ENCODE measurements around the gene OTOP2.
"Not testable (repeated sequence)": the region's sequence is repeated elsewhere in the genome, so short reads cannot be mapped to it uniquely, and the experiment has no call there.

Gene OTOP2

GRCh38 chr17:74904687-74905409 lies 19.2 kb upstream of the OTOP2 start:
- DNase-seq (ENCODE audit: low spot score) (no peak), ATAC-seq (ENCODE audit: low read depth) (no peak)
- H3K27me3 ChIP-seq (ENCODE audit: insufficient read depth, poor library complexity, severe bottlenecking): no peaks in the 10 kb centered on the region
- TF ChIP-seq CTCF (IDR thresholded peaks at IDR 0.05; ENCODE audit: poor library complexity, severe bottlenecking): no peak
- no peak overlapping the region for H3K4me3 ChIP-seq (ENCODE audit: severe bottlenecking)
- H3K9me3 ChIP-seq (ENCODE audit: severe bottlenecking): no peaks in the 10 kb centered on the region
- no peaks in the 10 kb centered on the region for H3K36me3 ChIP-seq (ENCODE audit: low read depth)
- no peak overlapping the region for H3K27ac ChIP-seq (ENCODE audit: poor library complexity, severe bottlenecking)
- no peaks in the 10 kb centered on the region for H3K4me1 ChIP-seq (ENCODE audit: insufficient read depth, poor library complexity, severe bottlenecking)

GRCh38 chr17:74906214-74906793 lies 17.8 kb upstream of the OTOP2 start:
- H3K27ac ChIP-seq (ENCODE audit: poor library complexity, severe bottlenecking); H3K36me3 ChIP-seq (ENCODE audit: low read depth); H3K4me1 ChIP-seq (ENCODE audit: insufficient read depth, poor library complexity, severe bottlenecking); H3K9me3 ChIP-seq (ENCODE audit: severe bottlenecking); H3K27me3 ChIP-seq (ENCODE audit: insufficient read depth, poor library complexity, severe bottlenecking); ATAC-seq (ENCODE audit: low read depth); H3K4me3 ChIP-seq (ENCODE audit: severe bottlenecking); DNase-seq (ENCODE audit: low spot score): not testable (repeated sequence)

DNA sequence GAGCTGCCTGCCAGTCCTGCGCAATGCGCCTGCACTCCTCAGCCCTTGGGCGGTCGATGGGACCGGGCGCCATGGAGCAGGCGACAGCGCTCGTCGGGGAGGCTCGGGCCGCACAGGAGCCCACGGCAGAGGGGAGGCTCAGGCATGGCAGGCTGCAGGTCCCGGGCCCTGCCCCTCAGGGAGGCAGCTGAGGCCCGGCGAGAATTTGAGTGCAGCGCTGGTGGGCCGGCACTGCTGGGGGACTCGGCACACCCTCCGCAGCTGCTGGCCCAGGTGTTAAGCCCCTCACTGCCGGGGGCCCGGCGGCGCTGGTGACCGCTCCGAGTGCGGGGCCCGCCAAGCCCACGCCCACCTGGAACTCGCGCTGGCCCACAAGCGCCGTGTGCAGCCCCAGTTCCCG lies 17.1 kb upstream of the OTOP2 start:
- TF ChIP-seq CTCF (IDR thresholded peaks at IDR 0.05; ENCODE audit: poor library complexity, severe bottlenecking): no peak
- Histone ChIP-seq H3K27me3 (ENCODE audit: insufficient read depth, poor library complexity, severe bottlenecking) (no peaks in the 10 kb centered on the region), H3K27ac (ENCODE audit: poor library complexity, severe bottlenecking) (no peak overlapping the region), H3K9me3 (ENCODE audit: severe bottlenecking) (no peaks in the 10 kb centered on the region), H3K4me3 (ENCODE audit: severe bottlenecking) (no peak overlapping the region), H3K4me1 (ENCODE audit: insufficient read depth, poor library complexity, severe bottlenecking) (no peaks in the 10 kb centered on the region), H3K36me3 (ENCODE audit: low read depth) (no peaks in the 10 kb centered on the region)
- DNase-seq (ENCODE audit: low spot score) (no peak), ATAC-seq (ENCODE audit: low read depth) (no peak)

DNA sequence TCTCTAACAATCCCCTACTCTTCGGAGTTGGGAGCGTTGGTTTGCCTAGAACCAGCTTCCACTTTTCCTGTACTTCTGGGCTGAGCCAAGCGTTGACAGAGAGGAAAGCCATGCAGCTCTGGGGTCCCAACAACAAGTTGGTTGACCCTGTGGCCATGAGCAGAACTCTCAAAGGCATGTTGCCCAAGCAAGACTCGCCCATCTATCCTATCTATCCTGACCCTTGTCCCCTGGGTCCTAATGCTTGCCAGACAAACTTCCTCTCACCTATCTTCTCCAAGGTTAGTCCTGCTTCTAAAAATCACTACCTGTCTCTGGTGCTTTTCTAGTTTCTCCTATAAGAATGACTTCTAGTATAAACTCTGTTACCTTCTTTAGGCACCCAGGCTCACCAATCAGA lies 15.0 kb upstream of the OTOP2 start:
- not testable (repeated sequence) for H3K9me3 ChIP-seq (ENCODE audit: severe bottlenecking); H3K36me3 ChIP-seq (ENCODE audit: low read depth); H3K4me1 ChIP-seq (ENCODE audit: insufficient read depth, poor library complexity, severe bottlenecking); H3K27me3 ChIP-seq (ENCODE audit: insufficient read depth, poor library complexity, severe bottlenecking); H3K27ac ChIP-seq (ENCODE audit: poor library complexity, severe bottlenecking); DNase-seq (ENCODE audit: low spot score); ATAC-seq (ENCODE audit: low read depth); H3K4me3 ChIP-seq (ENCODE audit: severe bottlenecking)

GRCh38 chr17:74911423-74911822 lies 12.7 kb upstream of the OTOP2 start:
- not testable (repeated sequence) for H3K27me3 ChIP-seq (ENCODE audit: insufficient read depth, poor library complexity, severe bottlenecking); DNase-seq (ENCODE audit: low spot score); H3K4me3 ChIP-seq (ENCODE audit: severe bottlenecking); ATAC-seq (ENCODE audit: low read depth); H3K4me1 ChIP-seq (ENCODE audit: insufficient read depth, poor library complexity, severe bottlenecking); H3K36me3 ChIP-seq (ENCODE audit: low read depth); H3K27ac ChIP-seq (ENCODE audit: poor library complexity, severe bottlenecking); H3K9me3 ChIP-seq (ENCODE audit: severe bottlenecking)

GRCh38 chr17:74916136-74916850 lies 7.8 kb upstream of the OTOP2 start:
- no peak for TF ChIP-seq CTCF (IDR thresholded peaks at IDR 0.05; ENCODE audit: poor library complexity, severe bottlenecking)
- Histone ChIP-seq H3K4me1 (ENCODE audit: insufficient read depth, poor library complexity, severe bottlenecking) (no peaks in the 10 kb centered on the region), H3K36me3 (ENCODE audit: low read depth) (no peaks in the 10 kb centered on the region), H3K4me3 (ENCODE audit: severe bottlenecking) (no peak overlapping the region), H3K9me3 (ENCODE audit: severe bottlenecking) (no peaks in the 10 kb centered on the region), H3K27me3 (ENCODE audit: insufficient read depth, poor library complexity, severe bottlenecking) (no peaks in the 10 kb centered on the region), H3K27ac (ENCODE audit: poor library complexity, severe bottlenecking) (no peak overlapping the region)
- DNase-seq (ENCODE audit: low spot score) (no peak), ATAC-seq (ENCODE audit: low read depth) (no peak)
